SK-N-SH treated with all-trans-retinoic acid at 6 μM for 48 hours (cell line): ENCODE data around the gene SORCS2.
A peak's percentile ranks its signal among the peaks of the same experiment; 100 is the strongest.

ENCODE experiments used
- ATAC-seq: fragments of 200-7000 bp; cut with Tn5 transposase; 3 replicates; pipeline ENCODE4 v1.9.1; 2020; ENCODE audit warnings: mild to moderate bottlenecking, moderate library complexity
- BACH2 ChIP-seq: fragments of 250-450 bp; sonication (Bioruptor Pico); IDR thresholded peaks from 2 replicates; pipeline ENCODE4 v1.9.0; 2021; ENCODE audit warnings: mild to moderate bottlenecking, borderline replicate concordance
- CREB5 ChIP-seq: fragments of 250-450 bp; sonication (Bioruptor Pico); IDR thresholded peaks from 2 replicates; pipeline ENCODE4 v1.5.1; 2020; ENCODE audit warnings: low read depth, mild to moderate bottlenecking, moderate library complexity
- CSDC2 ChIP-seq: fragments of 250-450 bp; sonication (Bioruptor Pico); IDR thresholded peaks from 2 replicates; pipeline ENCODE4 v1.5.0; 2020; ENCODE audit warnings: mild to moderate bottlenecking, moderate library complexity
- CSRNP3 ChIP-seq: fragments of 250-450 bp; sonication (Bioruptor Pico); IDR thresholded peaks from 2 replicates; pipeline ENCODE4 v1.5.1; 2021; ENCODE audit warnings: mild to moderate bottlenecking, moderate library complexity
- ESRRG ChIP-seq: fragments of 250-450 bp; sonication (Bioruptor Pico); IDR thresholded peaks from 2 replicates; pipeline ENCODE4 v1.6.1; 2021; ENCODE audit warnings: mild to moderate bottlenecking
- GLIS3 ChIP-seq: fragments of 250-450 bp; sonication (Bioruptor Pico); IDR thresholded peaks from 2 replicates; pipeline ENCODE4 v1.5.0; 2020; ENCODE audit warnings: mild to moderate bottlenecking, moderate library complexity
- ISL1 ChIP-seq: fragments of 250-450 bp; sonication (Bioruptor Pico); IDR thresholded peaks from 2 replicates; pipeline ENCODE4 v2.1.2; 2022; ENCODE audit warnings: mild to moderate bottlenecking, moderate library complexity
- OSR1 ChIP-seq: fragments of 250-450 bp; sonication (Bioruptor Pico); IDR thresholded peaks from 2 replicates; pipeline ENCODE4 v1.8.0; 2022; ENCODE audit warnings: moderate library complexity, mild to moderate bottlenecking, inconsistent platforms
- PATZ1 ChIP-seq: fragments of 250-450 bp; sonication (Bioruptor Pico); IDR thresholded peaks from 2 replicates; pipeline ENCODE4 v1.8.0; 2020; ENCODE audit warnings: mild to moderate bottlenecking, moderate library complexity, borderline replicate concordance
- POU6F1 ChIP-seq: fragments of 250-450 bp; sonication (Bioruptor Pico); IDR thresholded peaks from 2 replicates; pipeline ENCODE4 v1.8.0; 2021; ENCODE audit warnings: low read depth, mild to moderate bottlenecking, moderate library complexity, borderline replicate concordance
- PPARA ChIP-seq: fragments of 250-450 bp; sonication (Bioruptor Pico); IDR thresholded peaks from 2 replicates; pipeline ENCODE4 v1.5.0; 2020; ENCODE audit warnings: mild to moderate bottlenecking, borderline replicate concordance
- RARB ChIP-seq: fragments of 250-450 bp; sonication (Bioruptor Pico); IDR thresholded peaks from 2 replicates; pipeline ENCODE4 v1.8.0; 2021; ENCODE audit warnings: mild to moderate bottlenecking, moderate library complexity
- TCF4 ChIP-seq: fragments of 250-450 bp; sonication (Bioruptor Pico); IDR thresholded peaks from 2 replicates; pipeline ENCODE4 v1.8.0; 2021; ENCODE audit warnings: mild to moderate bottlenecking, moderate library complexity, borderline replicate concordance
- TOX ChIP-seq: fragments of 250-450 bp; sonication (Bioruptor Pico); IDR thresholded peaks from 2 replicates; pipeline ENCODE4 v1.8.0; 2021; ENCODE audit warnings: mild to moderate bottlenecking, moderate library complexity, borderline replicate concordance
- TSHZ2 ChIP-seq: fragments of 250-450 bp; sonication (Bioruptor Pico); IDR thresholded peaks from 2 replicates; pipeline ENCODE4 v1.5.0; 2020; ENCODE audit warnings: mild to moderate bottlenecking, moderate library complexity
- ZC3H10 ChIP-seq: fragments of 250-450 bp; sonication (Bioruptor Pico); IDR thresholded peaks from 2 replicates; pipeline ENCODE4 v1.5.1; 2021; ENCODE audit warnings: mild to moderate bottlenecking, moderate library complexity
- ZFP30 ChIP-seq: fragments of 450-650 bp; formaldehyde crosslinking; IDR thresholded peaks from 2 replicates; pipeline ENCODE4 v1.5.0; 2022; ENCODE audit warnings: mild to moderate bottlenecking, moderate library complexity
- ZNF565 ChIP-seq: fragments of 450-650 bp; formaldehyde crosslinking; conservative IDR thresholded peaks from 2 replicates; pipeline ENCODE4 v1.5.0; 2020; ENCODE audit warnings: low read depth, mild to moderate bottlenecking, moderate library complexity
- ZNF70 ChIP-seq: fragments of 450-650 bp; formaldehyde crosslinking; IDR thresholded peaks from 2 replicates; pipeline ENCODE4 v1.5.0; 2020; ENCODE audit warnings: mild to moderate bottlenecking, moderate library complexity
- ZNF8 ChIP-seq: fragments of 450-650 bp; formaldehyde crosslinking; IDR thresholded peaks from 2 replicates; pipeline ENCODE4 v1.5.0; 2020; ENCODE audit warnings: mild to moderate bottlenecking, moderate library complexity

Gene SORCS2

GRCh38 chr4:7264694-7265093 is 72.4 kb downstream of the SORCS2 start:
- no peak for TF ChIP-seq CREB5 (CRISPR knock-in tag)
- no peak for TF ChIP-seq ZNF8
- no peak for TF ChIP-seq ZNF565 (CRISPR knock-in tag)
- no peak for TF ChIP-seq TOX (CRISPR knock-in tag)
- no peak for TF ChIP-seq OSR1 (CRISPR knock-in tag)
- TF ChIP-seq ZFP30 (CRISPR knock-in tag) = no peak
- no peak for ATAC-seq

- no peak for TF ChIP-seq ZNF70 (CRISPR knock-in tag)
- no peak for TF ChIP-seq CSDC2 (CRISPR knock-in tag)
- TF ChIP-seq GLIS3 (CRISPR knock-in tag) = no peak
- no peak for TF ChIP-seq ZNF565 (CRISPR knock-in tag)
- no peak for TF ChIP-seq CREB5 (CRISPR knock-in tag)
- no peak for TF ChIP-seq TSHZ2 (CRISPR knock-in tag)
- TF ChIP-seq PPARA (CRISPR knock-in tag) = no peak
- TF ChIP-seq PATZ1 (CRISPR knock-in tag) = no peak
- no peak for TF ChIP-seq CSRNP3 (CRISPR knock-in tag)
- TF ChIP-seq BACH2 (CRISPR knock-in tag) = no peak
- no peak for TF ChIP-seq ZC3H10
- TF ChIP-seq, all 23 proteins: peak for 0
These were observed 74.4 kb downstream of the SORCS2 start for GRCh38 chr4:7266525-7267292.

GRCh38 chr4:7267829-7268228 is 75.5 kb downstream of the SORCS2 start:
- no peak for ATAC-seq
- TF ChIP-seq ZNF8 (no peak), ZNF70 (CRISPR knock-in tag) (no peak), CSRNP3 (CRISPR knock-in tag) (no peak), CREB5 (CRISPR knock-in tag) (no peak), ZC3H10 (no peak), PPARA (CRISPR knock-in tag) (no peak), TOX (CRISPR knock-in tag) (no peak), TCF4 (CRISPR knock-in tag) (no peak), POU6F1 (CRISPR knock-in tag) (no peak), PATZ1 (CRISPR knock-in tag) (no peak), OSR1 (CRISPR knock-in tag) (no peak), ZNF565 (CRISPR knock-in tag) (no peak), GLIS3 (CRISPR knock-in tag) (no peak), ISL1 (no peak), RARB (CRISPR knock-in tag) (no peak), ESRRG (CRISPR knock-in tag) (no peak)

More at GRCh38 chr4:7266525-7267292, 74.4 kb downstream of the SORCS2 start:
- ATAC-seq = peak; percentile 71
